WTC11 (cell line): ENCODE data around the gene ZNF22.

ENCODE experiments used
- KAT7 ChIP-seq: sonication (generic); formaldehyde crosslinking; IDR thresholded peaks from 2 replicates; pipeline ENCODE4 v1.8.1; 2023; ENCODE audit warnings: missing genetic modification reagents, mild to moderate bottlenecking, borderline replicate concordance
- TF ChIP-seq, protein P1 (sequence below): sonication (generic); formaldehyde crosslinking; conservative IDR thresholded peaks from 2 replicates; pipeline ENCODE4 v1.8.1; 2023; ENCODE audit warnings: mild to moderate bottlenecking, low read depth, missing genetic modification reagents, moderate library complexity
- TF ChIP-seq, protein P2 (sequence below): sonication (generic); formaldehyde crosslinking; IDR thresholded peaks from 2 replicates; pipeline ENCODE4 v1.8.0; 2022; ENCODE audit warnings: mild to moderate bottlenecking, missing genetic modification reagents
- TF ChIP-seq, protein P3 (sequence below): fragments of 200-600 bp; IDR thresholded peaks from 2 replicates; pipeline ENCODE4 v1.8.0; 2022; ENCODE audit warnings: antibody characterized with exemption

DNA sequence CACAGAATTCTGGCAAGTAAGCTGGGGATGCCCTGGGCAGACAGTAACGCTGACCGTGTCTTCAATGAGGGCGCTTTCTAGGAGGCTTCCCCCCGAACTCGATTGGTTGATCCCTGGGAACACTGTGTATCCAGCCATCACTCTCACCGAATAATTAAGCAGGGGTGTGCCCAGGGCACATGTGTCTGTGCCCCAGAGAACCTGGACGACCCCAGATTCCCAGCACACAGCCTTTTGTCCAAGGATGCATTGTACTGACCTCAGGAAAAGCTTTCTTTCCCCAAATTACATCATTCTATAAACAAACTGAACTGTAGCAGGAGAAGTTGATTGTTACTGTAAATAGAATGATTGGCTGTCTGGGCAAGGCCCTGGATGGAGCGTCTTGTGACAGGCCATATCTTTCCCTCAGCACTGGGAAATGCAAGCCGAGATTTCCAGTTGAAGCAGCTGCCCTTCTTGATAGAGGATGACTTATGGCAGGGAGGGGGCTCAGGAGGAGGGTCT lies 15.5 kb upstream of the ZNF22 start:
- TF ChIP-seq, protein P1, sequence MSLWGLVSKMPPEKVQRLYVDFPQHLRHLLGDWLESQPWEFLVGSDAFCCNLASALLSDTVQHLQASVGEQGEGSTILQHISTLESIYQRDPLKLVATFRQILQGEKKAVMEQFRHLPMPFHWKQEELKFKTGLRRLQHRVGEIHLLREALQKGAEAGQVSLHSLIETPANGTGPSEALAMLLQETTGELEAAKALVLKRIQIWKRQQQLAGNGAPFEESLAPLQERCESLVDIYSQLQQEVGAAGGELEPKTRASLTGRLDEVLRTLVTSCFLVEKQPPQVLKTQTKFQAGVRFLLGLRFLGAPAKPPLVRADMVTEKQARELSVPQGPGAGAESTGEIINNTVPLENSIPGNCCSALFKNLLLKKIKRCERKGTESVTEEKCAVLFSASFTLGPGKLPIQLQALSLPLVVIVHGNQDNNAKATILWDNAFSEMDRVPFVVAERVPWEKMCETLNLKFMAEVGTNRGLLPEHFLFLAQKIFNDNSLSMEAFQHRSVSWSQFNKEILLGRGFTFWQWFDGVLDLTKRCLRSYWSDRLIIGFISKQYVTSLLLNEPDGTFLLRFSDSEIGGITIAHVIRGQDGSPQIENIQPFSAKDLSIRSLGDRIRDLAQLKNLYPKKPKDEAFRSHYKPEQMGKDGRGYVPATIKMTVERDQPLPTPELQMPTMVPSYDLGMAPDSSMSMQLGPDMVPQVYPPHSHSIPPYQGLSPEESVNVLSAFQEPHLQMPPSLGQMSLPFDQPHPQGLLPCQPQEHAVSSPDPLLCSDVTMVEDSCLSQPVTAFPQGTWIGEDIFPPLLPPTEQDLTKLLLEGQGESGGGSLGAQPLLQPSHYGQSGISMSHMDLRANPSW (CRISPR knock-in tag), result no peak
- TF ChIP-seq, protein P2, sequence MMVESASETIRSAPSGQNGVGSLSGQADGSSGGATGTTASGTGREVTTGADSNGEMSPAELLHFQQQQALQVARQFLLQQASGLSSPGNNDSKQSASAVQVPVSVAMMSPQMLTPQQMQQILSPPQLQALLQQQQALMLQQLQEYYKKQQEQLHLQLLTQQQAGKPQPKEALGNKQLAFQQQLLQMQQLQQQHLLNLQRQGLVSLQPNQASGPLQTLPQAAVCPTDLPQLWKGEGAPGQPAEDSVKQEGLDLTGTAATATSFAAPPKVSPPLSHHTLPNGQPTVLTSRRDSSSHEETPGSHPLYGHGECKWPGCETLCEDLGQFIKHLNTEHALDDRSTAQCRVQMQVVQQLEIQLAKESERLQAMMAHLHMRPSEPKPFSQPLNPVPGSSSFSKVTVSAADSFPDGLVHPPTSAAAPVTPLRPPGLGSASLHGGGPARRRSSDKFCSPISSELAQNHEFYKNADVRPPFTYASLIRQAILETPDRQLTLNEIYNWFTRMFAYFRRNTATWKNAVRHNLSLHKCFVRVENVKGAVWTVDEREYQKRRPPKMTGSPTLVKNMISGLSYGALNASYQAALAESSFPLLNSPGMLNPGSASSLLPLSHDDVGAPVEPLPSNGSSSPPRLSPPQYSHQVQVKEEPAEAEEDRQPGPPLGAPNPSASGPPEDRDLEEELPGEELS (CRISPR knock-in tag), result no peak
- TF ChIP-seq KAT7 (CRISPR knock-in tag), result no peak
- TF ChIP-seq, protein P3, sequence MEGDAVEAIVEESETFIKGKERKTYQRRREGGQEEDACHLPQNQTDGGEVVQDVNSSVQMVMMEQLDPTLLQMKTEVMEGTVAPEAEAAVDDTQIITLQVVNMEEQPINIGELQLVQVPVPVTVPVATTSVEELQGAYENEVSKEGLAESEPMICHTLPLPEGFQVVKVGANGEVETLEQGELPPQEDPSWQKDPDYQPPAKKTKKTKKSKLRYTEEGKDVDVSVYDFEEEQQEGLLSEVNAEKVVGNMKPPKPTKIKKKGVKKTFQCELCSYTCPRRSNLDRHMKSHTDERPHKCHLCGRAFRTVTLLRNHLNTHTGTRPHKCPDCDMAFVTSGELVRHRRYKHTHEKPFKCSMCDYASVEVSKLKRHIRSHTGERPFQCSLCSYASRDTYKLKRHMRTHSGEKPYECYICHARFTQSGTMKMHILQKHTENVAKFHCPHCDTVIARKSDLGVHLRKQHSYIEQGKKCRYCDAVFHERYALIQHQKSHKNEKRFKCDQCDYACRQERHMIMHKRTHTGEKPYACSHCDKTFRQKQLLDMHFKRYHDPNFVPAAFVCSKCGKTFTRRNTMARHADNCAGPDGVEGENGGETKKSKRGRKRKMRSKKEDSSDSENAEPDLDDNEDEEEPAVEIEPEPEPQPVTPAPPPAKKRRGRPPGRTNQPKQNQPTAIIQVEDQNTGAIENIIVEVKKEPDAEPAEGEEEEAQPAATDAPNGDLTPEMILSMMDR, result no peak
